ENCODE results near the gene MAPK8IP1.

Gene MAPK8IP1

DNA sequence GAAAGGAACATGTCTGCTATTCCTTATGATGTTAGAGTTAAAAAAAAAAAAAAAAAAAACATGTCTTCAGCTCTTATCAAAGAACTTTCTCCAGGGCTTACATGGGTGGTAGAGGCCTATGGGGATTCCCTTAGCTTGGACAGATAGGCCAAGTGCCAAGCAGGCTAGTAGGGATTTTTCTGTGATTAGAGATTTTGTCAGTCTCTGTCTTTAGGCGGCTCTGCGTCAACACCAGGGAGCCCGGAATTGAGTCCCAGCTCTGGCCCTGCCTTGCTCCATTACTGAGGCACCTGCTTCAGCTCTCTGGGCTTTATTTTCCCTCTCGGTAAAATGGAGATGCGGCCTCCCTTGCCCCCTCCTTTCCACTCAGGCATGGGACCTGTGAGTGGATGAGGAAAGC lies 25.1 kb upstream of the MAPK8IP1 start:
- no peak for DNase-seq

DNA sequence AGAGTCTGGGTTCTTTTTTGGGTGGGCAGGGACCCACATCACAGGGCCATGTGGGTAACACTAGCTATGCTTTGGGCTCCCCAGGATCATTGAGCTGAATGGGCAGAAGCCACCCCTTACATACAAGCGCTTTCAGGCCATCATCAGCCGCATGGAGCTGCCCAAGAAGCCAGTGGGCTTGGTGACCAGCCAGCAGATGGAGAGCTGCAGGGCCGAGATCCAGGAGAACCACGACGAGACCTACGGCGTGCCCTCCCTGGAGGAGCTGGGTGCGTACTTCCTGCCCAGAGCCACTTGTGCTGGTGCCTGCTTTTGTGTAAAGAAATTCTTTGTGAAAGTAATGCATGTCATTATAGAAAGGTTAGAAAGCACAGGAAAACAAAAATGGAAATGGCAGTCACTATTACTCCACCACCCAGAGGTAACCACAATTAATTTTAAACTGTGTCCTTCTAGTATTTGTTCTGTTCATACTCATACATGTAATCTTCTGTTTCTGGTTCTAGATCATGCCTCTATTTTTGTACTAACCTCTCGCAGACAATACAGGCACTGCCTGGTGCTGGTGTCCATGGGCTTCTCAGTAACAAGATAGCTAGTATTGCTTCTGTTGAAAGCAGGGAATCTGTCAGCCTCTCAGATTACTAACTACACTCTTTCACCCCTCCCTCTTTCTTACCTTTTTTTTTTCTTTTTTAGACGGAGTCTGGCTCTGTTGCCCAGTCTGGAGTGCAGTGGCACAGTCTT lies 24.5 kb upstream of the MAPK8IP1 start:
- DNase-seq: no peak

DNA sequence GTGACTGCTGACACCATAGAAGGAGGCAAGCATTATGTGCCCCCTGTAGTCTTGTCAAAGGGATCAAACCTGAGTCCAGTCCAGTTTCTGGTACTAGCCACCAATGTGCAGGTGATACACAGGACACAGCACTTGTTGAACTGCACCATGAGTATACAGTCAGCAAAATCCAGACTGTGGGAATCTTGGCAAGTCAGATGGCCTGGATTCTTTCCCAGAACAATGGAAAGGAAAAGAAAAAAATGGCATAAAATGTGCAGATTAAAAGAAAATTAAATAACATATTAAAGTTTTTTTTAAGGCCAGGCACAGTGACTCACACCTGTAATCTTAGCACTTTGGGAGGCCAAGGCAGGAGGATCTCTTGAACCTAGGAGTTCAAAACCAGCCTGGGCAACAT lies 21.4 kb upstream of the MAPK8IP1 start:
- no peak for DNase-seq

DNA sequence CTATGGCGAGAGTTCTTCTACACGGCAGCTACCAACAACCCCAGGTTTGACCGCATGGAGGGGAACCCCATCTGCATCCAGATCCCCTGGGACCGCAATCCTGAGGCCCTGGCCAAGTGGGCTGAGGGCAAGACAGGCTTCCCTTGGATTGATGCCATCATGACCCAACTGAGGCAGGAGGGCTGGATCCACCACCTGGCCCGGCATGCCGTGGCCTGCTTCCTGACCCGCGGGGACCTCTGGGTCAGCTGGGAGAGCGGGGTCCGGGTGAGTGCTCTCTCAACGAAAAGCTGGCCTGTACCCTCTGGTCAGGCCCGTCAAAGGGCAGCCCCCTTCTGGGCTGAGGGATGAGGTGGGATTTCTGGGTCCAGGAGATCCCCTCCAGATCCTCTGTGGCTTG lies 15.9 kb upstream of the MAPK8IP1 start:
- DNase-seq: no peak

DNA sequence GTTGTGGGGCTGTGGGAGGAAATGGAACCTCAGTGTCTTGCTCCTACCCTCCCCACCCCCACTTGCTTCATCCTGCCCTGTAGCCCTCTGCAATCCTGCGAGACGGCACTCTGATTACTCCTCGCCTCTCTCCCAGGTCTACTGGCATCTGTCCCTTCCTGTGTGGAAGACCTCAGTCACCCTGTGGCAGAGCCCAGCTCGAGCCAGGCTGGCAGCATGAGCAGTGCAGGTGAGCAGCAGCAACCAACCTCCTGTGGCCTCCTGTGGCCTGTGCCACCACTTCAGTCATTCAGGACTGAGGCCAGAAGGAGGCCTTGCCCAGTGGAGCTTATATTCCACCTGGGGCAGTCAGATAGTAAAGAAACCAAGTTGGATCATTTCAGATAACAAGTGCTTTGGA lies 14.7 kb upstream of the MAPK8IP1 start:
- no peak for DNase-seq

DNA sequence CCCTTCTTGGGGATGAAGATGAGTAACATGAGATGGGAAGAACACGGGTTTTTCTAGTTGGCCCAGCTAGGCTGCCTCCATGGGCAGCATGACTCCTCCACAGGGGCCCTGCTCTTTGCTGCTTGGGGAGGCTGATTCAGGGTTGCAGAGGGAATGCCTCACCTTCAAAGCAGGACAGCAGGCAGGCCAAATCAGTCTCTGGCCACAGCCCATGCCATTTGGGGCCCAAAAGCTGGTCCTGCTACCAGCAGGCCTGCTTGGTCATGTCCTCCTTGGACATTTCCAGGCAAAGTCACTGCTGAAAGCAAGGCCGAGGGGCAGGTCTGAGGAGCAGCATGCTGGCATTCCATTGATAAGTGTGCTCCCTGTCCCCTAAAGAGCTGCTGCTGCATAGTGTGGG lies 13.8 kb upstream of the MAPK8IP1 start:
- DNase-seq: no peak

DNA sequence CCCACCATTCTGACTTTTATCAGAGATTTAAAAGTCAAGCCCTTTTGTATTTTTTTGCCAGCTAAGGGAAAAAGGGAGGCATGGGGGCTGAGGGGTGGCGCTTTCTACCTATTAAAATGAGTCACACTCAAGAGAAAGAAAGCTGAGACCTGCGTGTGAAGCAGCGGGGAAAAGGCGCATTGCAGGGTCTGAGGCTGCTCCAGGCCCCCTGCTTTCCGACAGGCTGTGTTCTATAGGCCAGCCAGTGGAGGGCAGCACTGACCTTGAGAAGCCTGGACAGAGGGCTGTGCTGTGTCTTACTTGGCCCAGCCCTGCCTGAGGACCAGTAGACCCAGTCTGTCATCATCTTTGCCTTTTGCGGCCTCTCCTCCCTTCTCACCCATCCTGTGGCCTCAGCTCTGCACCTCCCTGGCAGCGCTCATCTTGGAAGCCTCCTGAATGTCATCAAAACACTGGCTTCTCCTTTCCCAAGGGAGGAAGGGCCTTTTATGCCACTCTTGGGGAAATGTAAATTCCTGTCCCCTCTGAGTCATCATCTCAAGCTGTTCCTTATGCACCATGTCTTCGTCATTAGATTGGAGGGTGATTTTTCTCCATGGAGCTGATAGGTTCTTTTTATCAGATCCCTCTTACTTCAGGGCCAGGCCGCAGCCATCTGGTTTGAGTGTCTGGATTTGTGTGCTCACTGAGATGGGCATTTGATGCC lies 12.6 kb upstream of the MAPK8IP1 start:
- peak; percentile 73 for DNase-seq

DNA sequence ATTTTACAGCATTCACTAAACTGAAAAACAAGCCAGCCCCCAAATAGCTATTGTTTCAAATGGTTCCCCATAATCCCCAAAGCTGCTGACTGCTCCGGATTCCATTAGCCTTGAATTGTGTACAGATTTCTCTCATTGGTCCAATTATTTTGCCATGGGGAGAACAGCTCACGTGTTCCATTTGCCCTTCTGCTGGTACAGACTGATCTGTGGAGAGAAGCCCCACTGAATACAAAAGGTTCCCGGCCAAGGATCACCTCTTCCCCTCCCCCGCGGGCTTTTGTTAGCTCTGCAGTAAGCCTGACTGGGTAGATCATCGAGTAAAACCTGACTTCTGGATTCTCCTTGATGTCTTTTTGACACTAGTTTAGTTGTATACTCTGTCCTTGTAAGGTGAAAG lies 9.1 kb upstream of the MAPK8IP1 start:
- DNase-seq: no peak

DNA sequence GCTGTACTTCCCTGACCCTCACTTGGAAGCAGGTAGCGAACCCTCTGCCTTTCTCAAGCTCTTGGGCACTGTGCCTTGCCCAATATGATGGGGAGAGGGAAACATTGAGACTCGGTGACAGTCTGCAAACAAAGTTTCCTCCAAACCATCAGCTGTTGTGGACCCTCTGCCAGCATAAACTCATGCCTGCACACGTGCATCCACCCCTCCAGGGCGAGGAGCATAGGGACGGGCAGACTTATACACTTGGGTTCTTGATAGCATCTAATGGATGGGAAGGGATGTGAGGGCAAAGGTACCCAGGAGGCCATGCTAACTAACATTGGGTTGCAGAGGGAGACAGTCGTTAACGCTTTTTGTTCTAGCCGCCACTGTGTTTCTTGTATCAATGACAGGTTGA lies 8.2 kb upstream of the MAPK8IP1 start:
- no peak for DNase-seq

DNA sequence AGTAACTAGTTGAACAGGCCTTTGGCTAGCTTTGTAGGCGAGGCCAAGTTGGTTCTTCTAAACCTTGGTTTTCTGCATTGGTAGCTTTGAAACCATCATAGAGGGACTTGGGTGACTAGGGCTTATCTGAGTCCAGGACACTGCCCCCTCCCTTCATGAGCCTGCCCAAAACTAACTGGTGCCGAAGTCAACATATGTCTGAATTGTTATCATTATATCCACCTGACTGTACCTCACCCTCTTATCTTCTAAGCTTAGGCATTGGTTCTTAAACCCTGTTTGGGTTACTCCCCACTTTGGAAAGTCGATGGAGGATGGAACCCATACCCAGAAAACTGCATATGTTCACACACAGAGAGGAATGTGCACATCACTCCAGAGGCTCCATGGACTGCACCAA lies 7.6 kb upstream of the MAPK8IP1 start:
- DNase-seq: no peak

DNA sequence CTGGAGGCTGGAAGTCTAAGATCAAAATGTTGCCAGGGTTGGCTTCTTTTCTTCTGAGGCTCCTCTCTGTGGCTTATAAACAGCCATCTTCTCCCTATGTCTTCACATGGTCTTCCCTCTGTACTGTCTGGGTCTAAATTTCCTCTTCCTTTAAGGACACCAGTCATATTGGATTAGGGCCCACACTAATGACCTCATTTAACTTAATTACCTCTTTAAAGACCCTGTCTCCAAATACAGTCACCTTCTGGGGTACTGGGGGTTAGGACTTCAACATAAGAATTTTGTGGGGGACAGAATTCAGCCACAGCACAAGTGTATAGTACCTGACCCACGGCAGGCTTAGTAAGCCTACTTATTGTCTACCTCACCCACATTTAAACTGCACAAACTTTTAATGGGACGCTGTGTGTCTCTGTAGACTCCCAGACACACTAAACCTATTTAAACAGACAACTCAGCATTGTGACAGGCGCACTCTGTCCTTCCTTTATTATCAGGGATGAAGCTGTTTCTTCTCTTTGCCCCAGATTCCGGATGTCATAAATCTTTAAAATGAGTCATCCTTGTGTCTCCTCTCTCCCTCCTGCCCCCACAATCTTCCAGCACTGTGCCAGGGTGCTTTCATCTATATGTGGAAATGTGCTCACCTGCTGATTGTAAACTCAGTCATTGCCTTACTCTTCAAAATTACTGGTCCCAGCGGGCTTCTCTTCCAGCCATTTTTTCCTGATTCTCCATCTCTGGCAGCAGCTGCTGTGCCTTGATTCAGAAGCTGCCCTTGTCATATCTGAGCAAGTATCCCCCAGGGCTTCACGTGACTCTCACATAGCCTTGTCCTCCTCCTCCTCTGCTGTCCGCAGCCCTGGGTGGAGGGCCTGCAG lies 5.4 kb upstream of the MAPK8IP1 start:
- peak; percentile 22 for DNase-seq

DNA sequence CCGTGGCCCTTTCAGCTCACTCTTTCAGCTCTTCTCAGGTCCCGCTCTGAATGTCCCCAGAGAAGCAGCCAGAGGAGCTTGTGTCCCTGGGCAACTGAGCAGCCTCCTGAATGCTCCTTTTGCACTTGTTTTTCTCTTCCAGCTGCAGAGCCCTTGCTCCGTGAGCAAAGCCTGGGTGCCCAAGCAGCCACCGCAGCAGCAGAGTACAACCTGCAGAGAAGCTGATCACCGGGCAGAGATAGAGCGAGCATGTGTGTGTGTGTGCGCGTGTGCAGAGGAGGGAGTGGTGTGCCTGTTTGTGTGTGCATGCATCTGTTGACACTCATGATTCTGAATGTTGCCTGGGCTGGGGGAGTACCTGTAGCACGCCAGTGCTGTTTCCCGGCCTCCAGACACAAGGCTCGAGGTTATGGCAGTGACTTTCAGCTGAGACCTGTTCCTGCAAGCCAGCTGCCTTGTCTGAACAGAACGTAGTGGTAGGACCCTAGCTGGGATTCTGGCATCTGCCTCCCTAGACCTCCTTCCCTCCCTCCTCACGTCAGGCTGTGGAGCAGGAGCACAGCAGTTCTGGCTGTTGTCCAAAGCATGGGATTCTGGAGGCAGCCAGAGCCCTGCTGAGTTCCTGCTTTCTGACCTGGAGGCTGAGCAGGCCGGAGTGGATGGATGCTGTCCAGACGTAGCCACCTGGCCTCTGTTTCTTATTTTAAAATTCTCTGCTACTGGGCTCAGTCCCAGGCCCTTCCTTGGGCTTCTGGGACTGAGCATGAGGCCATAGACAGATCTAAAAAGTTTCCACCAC lies 4.5 kb upstream of the MAPK8IP1 start:
- DNase-seq: no peak

DNA sequence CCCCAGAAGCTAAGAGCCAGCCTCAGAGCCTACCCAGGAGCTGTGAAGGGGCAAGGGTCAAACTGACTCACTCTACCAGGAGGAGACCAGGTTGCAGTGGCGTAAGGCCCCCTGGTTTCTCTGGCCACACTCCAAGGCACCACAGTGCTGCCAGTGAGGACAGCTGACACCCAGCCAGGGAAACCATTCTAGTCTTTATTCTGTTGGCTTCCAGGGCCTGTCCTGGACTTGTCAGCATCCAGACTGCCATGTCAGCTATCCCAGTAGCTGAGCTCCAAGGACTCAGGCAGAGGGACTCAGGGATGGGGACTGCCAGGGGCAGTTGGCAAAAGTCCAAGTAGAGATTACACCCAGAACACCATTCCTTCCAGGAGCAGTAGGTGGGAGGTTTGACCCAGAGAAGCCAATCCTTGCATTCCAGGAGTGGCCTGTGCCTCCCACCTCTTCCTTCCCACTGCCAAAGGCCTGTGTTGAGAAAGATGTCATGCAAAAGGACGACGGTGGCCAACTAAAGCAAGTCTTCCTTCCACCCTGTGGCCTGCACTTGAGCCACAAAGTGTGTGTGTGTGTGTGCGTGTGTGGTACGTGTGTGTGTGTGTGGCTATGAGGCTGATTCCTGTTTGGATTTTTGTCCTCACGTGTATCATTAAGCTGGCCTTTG lies 3.6 kb upstream of the MAPK8IP1 start:
- DNase-seq: no peak

DNA sequence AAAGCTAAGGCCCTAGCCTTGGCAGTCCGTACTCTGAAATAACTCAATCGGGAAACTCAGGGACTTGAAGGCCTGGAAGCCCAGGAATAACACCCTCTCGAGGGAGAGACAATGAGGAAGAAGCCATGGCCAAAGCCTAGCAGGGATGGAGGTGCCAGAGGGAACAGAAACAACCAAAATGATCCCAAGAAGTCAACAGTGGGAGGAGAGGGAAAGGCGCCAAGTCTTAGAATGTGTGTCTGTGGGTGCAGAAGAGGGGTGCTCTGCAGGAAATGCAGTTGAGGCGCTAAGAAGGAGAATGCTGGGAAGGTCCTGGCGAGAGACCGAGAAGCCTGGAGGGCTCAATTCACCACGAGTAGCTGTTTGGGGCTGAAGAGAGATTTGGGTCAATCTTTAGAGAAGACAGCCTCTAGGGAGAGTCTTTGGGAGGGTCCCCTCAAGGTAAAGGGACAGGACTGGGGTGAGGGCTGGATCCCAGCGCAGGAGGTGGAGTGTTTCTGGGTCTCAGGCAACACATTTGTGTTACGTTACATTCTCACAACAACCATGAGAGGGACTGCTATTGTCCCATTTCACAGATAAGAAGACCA lies 760 bp upstream of the MAPK8IP1 start:
- no peak for DNase-seq

DNA sequence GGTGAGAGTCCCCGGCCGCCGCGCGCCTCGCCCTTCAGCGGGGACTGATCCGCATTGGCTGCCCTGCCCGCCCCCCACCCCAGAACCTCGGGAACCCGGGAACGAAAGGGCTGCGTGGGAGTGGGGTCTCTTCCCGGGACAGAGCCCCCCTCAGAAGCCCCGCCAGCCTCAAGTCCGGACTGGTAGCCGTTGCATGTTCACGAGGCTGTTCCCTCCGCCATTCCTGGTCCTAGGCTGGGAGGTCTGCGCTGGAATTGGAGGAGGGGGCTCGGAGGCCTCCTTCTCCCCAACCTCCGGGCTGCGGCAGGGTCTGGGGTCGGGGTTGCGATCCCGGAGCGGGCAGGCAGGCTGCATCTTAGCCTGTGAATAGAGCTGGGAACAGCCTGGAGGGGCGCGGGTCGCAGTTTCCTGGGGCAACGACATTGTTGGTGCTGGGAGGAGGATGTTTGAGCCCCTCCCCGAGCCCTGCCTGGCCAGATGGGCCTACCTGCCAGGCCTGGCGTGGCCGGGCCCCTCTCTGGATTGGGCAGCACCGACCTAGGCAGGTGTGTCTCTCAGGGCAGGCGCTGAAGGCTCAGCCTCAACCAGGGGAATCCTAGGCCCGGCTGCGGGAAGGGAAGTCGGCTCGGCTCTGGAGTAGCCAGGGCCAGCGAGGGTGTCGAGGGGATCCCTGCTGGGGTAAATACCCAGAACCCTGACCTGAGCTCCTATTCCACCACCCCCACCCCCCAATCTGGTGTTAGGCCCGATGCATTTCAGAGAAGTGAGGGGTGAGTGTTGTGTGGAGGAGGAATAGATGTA lies 670 bp downstream of the MAPK8IP1 start:
- no peak for DNase-seq

DNA sequence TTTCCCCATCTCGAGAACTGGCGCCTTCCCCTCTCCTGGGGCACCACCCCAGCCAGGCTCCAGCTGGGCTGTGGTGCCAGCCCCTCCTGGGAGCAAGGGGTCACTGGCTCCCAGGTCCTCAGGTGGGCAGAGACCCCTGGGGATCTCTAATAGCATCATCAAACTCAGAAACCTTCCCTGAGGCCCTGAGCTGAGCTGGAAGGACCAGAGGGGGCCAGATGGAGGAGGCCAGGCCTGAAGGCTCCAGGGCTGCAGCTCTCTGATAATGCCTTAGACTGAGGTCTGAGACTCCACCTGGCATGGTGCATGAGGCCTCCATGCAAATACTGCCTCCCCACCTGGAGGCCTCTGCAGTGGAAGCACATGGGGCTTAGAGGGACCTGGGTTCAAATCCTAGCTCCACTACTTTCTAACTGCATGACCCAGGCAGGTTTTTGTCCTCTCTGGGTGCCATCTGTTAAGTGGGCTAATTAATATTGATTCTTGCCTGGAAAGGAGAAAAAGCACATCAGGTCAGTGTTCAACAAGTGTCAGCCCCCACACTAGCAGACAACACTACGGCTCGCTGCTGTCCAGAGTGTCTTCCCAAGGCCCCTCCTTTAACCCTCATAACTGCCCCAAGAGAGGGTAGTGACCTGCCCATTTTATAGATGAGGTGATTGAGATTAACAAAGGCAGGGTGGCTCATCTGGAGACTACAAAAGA lies 1.5 kb downstream of the MAPK8IP1 start:
- no peak for DNase-seq

DNA sequence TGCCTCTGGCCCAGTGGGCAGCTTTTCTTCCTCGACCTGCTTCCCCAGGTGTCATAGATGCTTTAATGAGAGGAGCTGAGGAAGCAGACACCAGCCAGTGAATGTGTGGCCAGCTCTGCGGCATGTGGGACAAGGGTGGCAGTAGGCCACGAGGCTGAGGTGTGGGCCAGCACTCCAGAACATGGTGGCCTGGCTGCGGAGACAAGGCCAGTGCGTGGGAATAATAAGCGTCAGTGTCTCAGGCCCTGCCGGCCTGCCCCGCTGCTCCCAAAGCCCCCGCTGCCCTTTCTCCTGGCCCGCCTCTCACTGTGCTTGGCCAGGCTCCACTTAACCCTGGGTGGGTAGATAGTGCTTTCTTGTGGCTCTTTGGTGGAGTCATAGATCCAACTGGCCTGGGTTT lies 2.1 kb downstream of the MAPK8IP1 start:
- DNase-seq: no peak

DNA sequence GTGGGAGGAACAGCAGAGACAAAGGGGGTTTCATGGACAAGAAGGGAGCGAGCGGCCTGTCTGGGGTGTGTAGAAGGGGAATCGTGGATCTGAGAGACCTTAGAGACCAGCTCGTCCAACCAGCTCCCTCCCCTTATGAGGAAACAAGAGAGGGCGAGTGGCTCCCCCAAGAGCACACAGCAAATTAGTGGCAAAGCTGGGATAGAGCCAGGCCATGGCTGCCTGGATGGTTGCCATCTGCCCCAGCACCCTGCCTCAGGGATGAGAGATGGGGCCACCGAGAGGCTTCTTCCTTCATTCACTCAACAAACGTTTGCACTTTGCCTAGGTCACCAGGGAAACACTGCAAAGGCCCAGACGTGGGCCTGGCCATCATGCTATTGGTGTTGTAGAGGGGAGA lies 4.1 kb downstream of the MAPK8IP1 start:
- DNase-seq: no peak

DNA sequence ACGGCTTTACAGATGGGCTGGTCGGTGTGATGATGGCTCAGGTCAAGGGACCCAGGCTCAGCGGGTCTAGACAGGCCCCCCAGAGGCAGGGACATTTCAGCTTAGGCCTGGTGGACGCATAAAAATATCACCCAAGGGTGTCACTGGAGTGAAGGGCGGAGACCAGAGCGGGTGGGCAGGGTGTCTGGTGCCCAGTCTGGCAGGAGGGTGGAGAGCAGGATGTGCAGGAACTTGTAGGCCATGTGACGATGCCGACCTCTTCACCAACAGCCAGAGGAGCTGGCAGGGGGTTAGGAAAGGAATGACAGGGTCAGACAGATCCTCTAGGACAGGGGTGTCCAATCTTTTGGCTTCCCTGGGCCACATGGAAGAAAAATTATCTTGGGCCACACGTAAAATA lies 4.5 kb downstream of the MAPK8IP1 start:
- DNase-seq: no peak

DNA sequence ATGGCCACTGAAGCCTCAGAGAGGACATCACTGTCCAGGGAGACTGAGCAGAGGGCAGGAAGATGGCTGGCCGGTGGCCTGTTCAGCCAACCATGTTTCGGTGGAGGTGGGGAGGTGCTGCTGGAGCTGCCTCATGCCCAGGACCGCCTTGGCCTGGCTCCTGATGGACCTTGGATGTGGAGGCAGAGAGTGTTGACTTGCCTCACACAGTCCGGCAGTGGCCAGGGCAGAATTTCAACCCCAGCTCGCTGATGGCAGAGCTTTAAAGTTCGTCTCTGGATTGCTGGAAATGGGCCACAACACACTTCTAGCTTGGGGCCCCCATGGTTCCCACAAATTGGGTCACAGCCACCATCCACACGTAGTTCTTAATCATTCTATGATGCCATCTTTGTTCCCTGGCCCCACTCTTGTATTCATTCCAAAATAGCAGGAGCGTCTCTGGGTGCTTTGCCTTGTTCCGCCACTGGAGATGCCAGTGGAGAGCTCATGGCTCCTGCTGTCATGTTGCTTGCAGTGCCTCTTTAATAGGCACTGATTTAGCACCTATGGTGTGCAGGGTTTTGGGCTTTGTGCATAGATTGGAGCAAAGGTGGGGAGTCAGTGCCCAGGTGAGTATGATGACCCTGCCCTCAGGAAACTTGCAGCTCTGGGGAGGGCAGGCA lies 5.6 kb downstream of the MAPK8IP1 start:
- DNase-seq: no peak

All from fibroblast of upper back skin (primary cell).